HG02852 (cell line): ENCODE results near the gene MAPK7.

Experiments
- ATAC-seq: cut with Tn5 transposase; IDR thresholded peaks from one replicate; pipeline ENCODE4 v1.9.1; 2021; ENCODE audit warnings: mild to moderate bottlenecking, moderate library complexity; ENCODE audit not compliant: unreplicated experiment

Gene MAPK7

GRCh38 chr17:19392303-19392702 is 14.0 kb downstream of the MAPK7 start:
- ATAC-seq, result no peak

- ATAC-seq, result no peak
These were observed 19.3 kb downstream of the MAPK7 start for GRCh38 chr17:19397556-19398041.

- ATAC-seq, result no peak
These were observed 20.2 kb downstream of the MAPK7 start for GRCh38 chr17:19398301-19399181.

- ATAC-seq, result no peak
These were observed 21.6 kb downstream of the MAPK7 start for GRCh38 chr17:19399750-19400450.

- ATAC-seq, result no peak
These were observed 23.2 kb downstream of the MAPK7 start for GRCh38 chr17:19401321-19402010.

GRCh38 chr17:19402171-19402570 is 23.9 kb downstream of the MAPK7 start:
- ATAC-seq, result no peak

- ATAC-seq, result no peak
These were observed 24.7 kb downstream of the MAPK7 start for GRCh38 chr17:19403021-19403420.

- ATAC-seq, result no peak
These were observed 26.0 kb downstream of the MAPK7 start for GRCh38 chr17:19404264-19404663.

GRCh38 chr17:19405114-19405513 is 26.8 kb downstream of the MAPK7 start:
- ATAC-seq, result no peak

- no peak for ATAC-seq
These were observed 29.5 kb downstream of the MAPK7 start for GRCh38 chr17:19407601-19408345.

GRCh38 chr17:19408346-19408710 is 30.0 kb downstream of the MAPK7 start:
- ATAC-seq, result no peak

GRCh38 chr17:19409066-19409465 is 30.8 kb downstream of the MAPK7 start:
- ATAC-seq, result no peak

GRCh38 chr17:19409509-19409908 is 31.2 kb downstream of the MAPK7 start:
- no peak for ATAC-seq

GRCh38 chr17:19410091-19410490 is 31.8 kb downstream of the MAPK7 start:
- ATAC-seq, result no peak

- ATAC-seq, result no peak
These were observed 32.8 kb downstream of the MAPK7 start, which contains the start of gene RNF112 for GRCh38 chr17:19410875-19411620. Gene RNF112, plus strand, starts transcription at chr17:19411232. Its CDS starts 177 bp downstream, at chr17:19411409.

GRCh38 chr17:19411631-19412030 is 33.3 kb downstream of the MAPK7 start:
- ATAC-seq, result no peak

- ATAC-seq, result no peak
These were observed 34.2 kb downstream of the MAPK7 start for GRCh38 chr17:19412510-19412909.

GRCh38 chr17:19412984-19413383 is 34.7 kb downstream of the MAPK7 start:
- no peak for ATAC-seq

GRCh38 chr17:19413761-19414160 is 35.5 kb downstream of the MAPK7 start:
- ATAC-seq, result no peak
